Measurements from ENCODE around the gene TICAM1. TPM values are rescaled to one million over a fixed set of nuclear protein-coding genes. Genes with fewer than 3 reads are reported as not detected.
A peak's percentile ranks its signal among the peaks of the same experiment; 100 is the strongest.

Gene TICAM1
- 10 to 100 TPM; 16.0 to 17.9 TPM for total RNA-seq
- polyA plus RNA-seq, result 10 to 100 TPM in 1 of 2 donors, 1 to 10 TPM in 1; 2.2 to 18.1 TPM

DNA sequence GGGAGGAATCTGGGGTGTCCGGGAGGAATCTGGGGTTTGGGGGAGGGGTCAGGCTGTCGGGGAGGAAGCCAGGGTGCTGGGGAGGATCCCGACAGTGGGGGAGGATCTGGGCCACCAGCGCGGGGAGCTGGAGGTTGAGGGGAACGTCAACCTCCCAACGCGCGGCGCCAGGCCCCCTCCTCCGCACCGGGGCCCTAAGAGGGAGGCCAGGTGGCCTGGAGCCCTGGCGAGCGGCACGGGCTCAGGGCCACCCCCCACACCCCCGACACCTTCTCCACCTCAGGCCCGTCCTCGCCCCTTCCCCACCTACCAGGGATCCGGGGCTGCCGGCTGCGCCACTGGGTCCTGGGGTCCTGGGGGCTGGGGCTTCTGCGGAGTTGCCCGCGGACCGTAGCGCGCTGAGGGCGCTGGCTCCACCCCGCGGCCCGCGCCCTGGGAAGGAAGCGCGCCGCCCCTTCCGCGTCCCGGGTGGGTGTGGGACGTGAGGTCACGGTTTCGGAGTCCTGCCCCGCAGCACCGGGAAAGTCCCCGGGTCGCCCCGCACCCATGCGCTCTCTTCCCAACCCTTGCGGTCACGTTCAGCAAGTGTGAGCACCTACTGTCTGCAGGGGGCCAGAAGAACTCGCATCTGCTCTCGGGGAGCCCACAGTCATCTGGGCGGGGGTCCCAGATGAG is at the start of gene TICAM1:
TSS of gene TICAM1 (minus strand) at position 409 of the 675 bp plus-strand sequence. CDS start 13,335 bp downstream, outside the sequence.
- peak; percentile 80 to 88 (median 80) for DNase-seq
- Histone ChIP-seq H3K27me3 (ENCODE audit: insufficient read depth, low read length) (no peaks in the 10 kb centered on the region), H3K9me3 (ENCODE audit: control insufficient read depth in 1 of 2, low read length in 2 of 2) (no peaks in the 10 kb centered on the region), H3K36me3 (ENCODE audit: insufficient read depth, low read length) (no peaks in the 10 kb centered on the region), H3K4me3 (ENCODE audit: low read length in 2 of 2) (peak within 1 kb of the TSS; percentile 43 to 83), H3K27ac (ENCODE audit: low read depth, low read length) (peak within 1 kb of the TSS; percentile 92), H3K4me1 (ENCODE audit: insufficient read depth, low read length) (peaks cover 21% of the 10 kb centered on the region)
- POLR2A ChIA-PET (ENCODE audit: partially characterized antibody), result interaction anchor here (0.9 to 1.5 kb wide), 3 partner anchors 15 to 74 kb away, joined by 3 to 4 read pairs (median 3); no protein-coding TSS in a partner anchor
- peaks cover 0 to 14% of the 10 kb centered on the region in 2 donors for H3K36me3 Mint-ChIP-seq
- intact Hi-C loops (cut with micrococcal nuclease), result loop anchor here (1.0 kb wide), 1 partner anchor 20 kb away; no protein-coding TSS in a partner anchor
- peaks cover 19 to 36% (median 28%) of the 10 kb centered on the region in 4 donors for H3K4me1 Mint-ChIP-seq
- H3K9me3 Mint-ChIP-seq, result no peaks in the 10 kb centered on the region
- H3K27ac Mint-ChIP-seq, result peak within 1 kb of the TSS; percentile 90 to 98 (median 96)
- H3K4me3 Mint-ChIP-seq, result peak within 1 kb of the TSS; percentile 88 to 94 (median 90)
- CTCF ChIA-PET (ENCODE audit: partially characterized antibody), result interaction anchor here (0.9 to 12.7 kb wide), 7 partner anchors 14 to 81 kb away, joined by 3 to 139 read pairs (median 5); no protein-coding TSS in a partner anchor
- no peaks in the 10 kb centered on the region for H3K27me3 Mint-ChIP-seq

- no peak overlapping the region for H3K27ac Mint-ChIP-seq
- ChIA-PET CTCF (ENCODE audit: partially characterized antibody) (interaction anchor here (0.9 to 1.3 kb wide), 2 partner anchors 33 to 70 kb away, joined by 3 to 4 read pairs; no protein-coding TSS in a partner anchor), POLR2A (ENCODE audit: partially characterized antibody) (interaction anchor here (1.2 kb wide), 1 partner anchor 12 kb away, joined by 3 read pairs; the partner anchor contains the start of gene PLIN3)
- no peaks in the 10 kb centered on the region for H3K36me3 Mint-ChIP-seq
- intact Hi-C loops (cut with micrococcal nuclease), result no loop called here
- no peak overlapping the region for H3K4me3 ChIP-seq (ENCODE audit: low read length in 2 of 2)
- H3K27me3 Mint-ChIP-seq, result no peaks in the 10 kb centered on the region
- H3K4me3 Mint-ChIP-seq, result no peak overlapping the region
- H3K36me3 ChIP-seq (ENCODE audit: insufficient read depth, low read length), result no peaks in the 10 kb centered on the region
- H3K27me3 ChIP-seq (ENCODE audit: insufficient read depth, low read length), result no peaks in the 10 kb centered on the region
- H3K9me3 Mint-ChIP-seq, result peaks cover 0 to 2% (median 0%) of the 10 kb centered on the region in 8 donors
- H3K4me1 ChIP-seq (ENCODE audit: insufficient read depth, low read length), result no peaks in the 10 kb centered on the region
- H3K4me1 Mint-ChIP-seq, result peaks cover 0 to 2% (median under 1%) of the 10 kb centered on the region in 4 donors
- no peaks in the 10 kb centered on the region for H3K9me3 ChIP-seq (ENCODE audit: control insufficient read depth in 1 of 2, low read length in 2 of 2)
- DNase-seq, result no peak
- no peak overlapping the region for H3K27ac ChIP-seq (ENCODE audit: low read depth, low read length)
Observed at GRCh38 chr19:4879041-4879440, 47.5 kb upstream of the TICAM1 start.

GRCh38 chr19:4878491-4878968 is 47.0 kb upstream of the TICAM1 start:
- no peak for DNase-seq
- POLR2A ChIA-PET (ENCODE audit: partially characterized antibody), result interaction anchor here (1.2 kb wide), 1 partner anchor 11 kb away, joined by 3 read pairs; the partner anchor contains the start of gene PLIN3
- CTCF ChIA-PET (ENCODE audit: partially characterized antibody), result interaction anchor here (1.3 kb wide), 1 partner anchor 33 kb away, joined by 3 read pairs; no protein-coding TSS in a partner anchor

DNA sequence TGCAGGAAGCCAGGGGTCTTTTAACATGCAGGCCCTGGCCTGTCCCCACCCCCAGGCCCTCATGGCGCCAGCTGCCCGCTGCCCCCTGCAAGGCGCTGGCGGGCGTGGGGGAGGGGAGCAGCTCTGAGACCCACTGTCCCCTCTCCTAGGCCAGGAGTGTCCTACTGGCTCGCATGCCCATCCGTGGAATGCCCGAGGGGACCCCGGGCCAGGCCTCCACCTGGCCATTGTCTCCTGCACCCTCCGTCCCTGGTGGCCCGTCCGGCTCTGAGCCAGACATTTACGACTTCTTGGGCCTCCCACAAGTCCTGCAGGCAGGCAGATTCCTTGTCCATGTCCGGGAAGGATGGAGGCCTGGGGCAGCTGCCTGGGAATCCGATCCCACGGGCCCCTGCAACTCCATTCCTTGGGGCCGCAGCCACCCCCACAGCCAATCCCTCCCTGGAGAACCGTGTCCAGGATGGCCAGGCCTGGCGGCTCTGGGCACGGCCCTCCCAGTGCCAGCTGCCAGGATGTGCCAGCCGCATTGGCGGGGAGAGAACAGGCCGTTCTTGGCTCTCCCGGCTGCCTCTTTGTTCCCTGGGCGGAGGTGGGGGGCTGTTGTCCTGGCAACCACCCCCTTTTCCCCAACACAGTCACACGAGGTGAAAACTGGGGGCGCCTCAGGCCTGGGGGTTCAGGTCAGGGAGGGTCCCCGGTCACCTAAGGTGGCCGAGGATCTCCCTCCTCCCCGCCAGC is 46.4 kb upstream of the TICAM1 start:
- Histone ChIP-seq H3K27me3 (ENCODE audit: insufficient read depth, low read length) (no peaks in the 10 kb centered on the region), H3K9me3 (ENCODE audit: control insufficient read depth in 1 of 2, low read length in 2 of 2) (no peaks in the 10 kb centered on the region), H3K27ac (ENCODE audit: low read depth, low read length) (no peak overlapping the region), H3K36me3 (ENCODE audit: insufficient read depth, low read length) (no peaks in the 10 kb centered on the region), H3K4me1 (ENCODE audit: insufficient read depth, low read length) (no peaks in the 10 kb centered on the region), H3K4me3 (ENCODE audit: low read length in 2 of 2) (no peak overlapping the region)
- no peak overlapping the region for H3K27ac Mint-ChIP-seq
- POLR2A ChIA-PET (ENCODE audit: partially characterized antibody), result interaction anchor here (1.2 kb wide), 1 partner anchor 11 kb away, joined by 3 read pairs; the partner anchor contains the start of gene PLIN3
- no peak overlapping the region for H3K4me3 Mint-ChIP-seq
- H3K9me3 Mint-ChIP-seq, result peaks cover 0 to 3% (median 0%) of the 10 kb centered on the region in 8 donors
- no peaks in the 10 kb centered on the region for H3K36me3 Mint-ChIP-seq
- intact Hi-C loops (cut with micrococcal nuclease), result no loop called here
- DNase-seq, result no peak
- H3K4me1 Mint-ChIP-seq, result peaks cover 0 to 5% (median 0%) of the 10 kb centered on the region in 4 donors
- no peaks in the 10 kb centered on the region for H3K27me3 Mint-ChIP-seq
- CTCF ChIA-PET (ENCODE audit: partially characterized antibody), result no interaction called here

More at GRCh38 chr19:4878491-4878968, 47.0 kb upstream of the TICAM1 start:
- no peak overlapping the region for H3K27ac ChIP-seq (ENCODE audit: low read depth, low read length)
- intact Hi-C loops (cut with micrococcal nuclease), result no loop called here
- Mint-ChIP-seq H3K9me3 (peaks cover 0 to 3% (median 0%) of the 10 kb centered on the region in 8 donors), H3K27ac (no peak overlapping the region), H3K27me3 (no peaks in the 10 kb centered on the region), H3K4me1 (peaks cover 0 to 3% (median under 1%) of the 10 kb centered on the region in 4 donors), H3K4me3 (no peak overlapping the region), H3K36me3 (no peaks in the 10 kb centered on the region)
- no peak overlapping the region for H3K4me3 ChIP-seq (ENCODE audit: low read length in 2 of 2)
- no peaks in the 10 kb centered on the region for H3K4me1 ChIP-seq (ENCODE audit: insufficient read depth, low read length)
- no peaks in the 10 kb centered on the region for H3K27me3 ChIP-seq (ENCODE audit: insufficient read depth, low read length)
- H3K36me3 ChIP-seq (ENCODE audit: insufficient read depth, low read length), result no peaks in the 10 kb centered on the region
- H3K9me3 ChIP-seq (ENCODE audit: control insufficient read depth in 1 of 2, low read length in 2 of 2), result no peaks in the 10 kb centered on the region

DNA sequence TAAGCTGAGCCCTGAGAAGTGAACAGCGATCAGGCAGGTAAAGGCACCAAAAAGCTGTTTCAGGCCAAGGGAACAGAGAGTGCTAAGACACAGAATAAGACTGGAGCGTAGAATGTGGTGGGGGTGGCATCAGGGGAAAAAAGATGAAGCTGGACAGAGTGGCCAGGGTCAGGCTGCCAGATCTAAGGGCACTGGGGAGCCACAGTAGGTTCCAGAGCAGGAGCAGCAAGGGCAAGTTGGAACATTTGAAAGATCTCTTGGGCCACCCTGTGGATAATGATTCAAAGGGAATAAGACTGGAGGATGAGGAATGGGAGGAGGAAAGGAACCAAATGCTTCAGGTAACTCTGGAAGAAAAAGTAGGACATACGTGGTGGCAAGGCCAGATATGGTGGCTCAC is 42.4 kb upstream of the TICAM1 start:
- POLR2A ChIA-PET (ENCODE audit: partially characterized antibody), result interaction anchor here (1.1 to 2.0 kb wide), 3 partner anchors 40 to 159 kb away, joined by 3 to 11 read pairs (median 3); partner anchors contain the start of gene KDM4B
- no peak overlapping the region for H3K27ac ChIP-seq (ENCODE audit: low read depth, low read length)
- no peaks in the 10 kb centered on the region for H3K4me1 ChIP-seq (ENCODE audit: insufficient read depth, low read length)
- H3K27me3 ChIP-seq (ENCODE audit: insufficient read depth, low read length), result no peaks in the 10 kb centered on the region
- no peaks in the 10 kb centered on the region for H3K36me3 ChIP-seq (ENCODE audit: insufficient read depth, low read length)
- CTCF ChIA-PET (ENCODE audit: partially characterized antibody), result interaction anchor here (1.3 to 10.8 kb wide), 6 partner anchors 18 to 157 kb away, joined by 3 to 225 read pairs (median 8); no protein-coding TSS in a partner anchor
- Mint-ChIP-seq H3K9me3 (peaks cover 0 to 3% (median 0%) of the 10 kb centered on the region in 8 donors), H3K4me3 (no peak overlapping the region), H3K27me3 (peaks cover 2 to 4% of the 10 kb centered on the region in 2 donors), H3K36me3 (no peaks in the 10 kb centered on the region), H3K4me1 (peaks cover 3 to 5% (median 4%) of the 10 kb centered on the region in 4 donors), H3K27ac (no peak overlapping the region)
- no peaks in the 10 kb centered on the region for H3K9me3 ChIP-seq (ENCODE audit: control insufficient read depth in 1 of 2, low read length in 2 of 2)
- H3K4me3 ChIP-seq (ENCODE audit: low read length in 2 of 2), result no peak overlapping the region
- DNase-seq, result no peak
- intact Hi-C loops (cut with micrococcal nuclease), result no loop called here

- H3K9me3 ChIP-seq (ENCODE audit: control insufficient read depth in 1 of 2, low read length in 2 of 2), result no peaks in the 10 kb centered on the region
- no peak overlapping the region for H3K4me3 ChIP-seq (ENCODE audit: low read length in 2 of 2)
- H3K27ac ChIP-seq (ENCODE audit: low read depth, low read length), result no peak overlapping the region
- Mint-ChIP-seq H3K4me1 (peaks cover 3 to 17% (median 9%) of the 10 kb centered on the region in 4 donors), H3K9me3 (peaks cover 0 to 3% (median 0%) of the 10 kb centered on the region in 8 donors), H3K4me3 (no peak overlapping the region), H3K27me3 (peaks cover 2 to 4% of the 10 kb centered on the region in 2 donors), H3K27ac (no peak overlapping the region), H3K36me3 (no peaks in the 10 kb centered on the region)
- H3K4me1 ChIP-seq (ENCODE audit: insufficient read depth, low read length), result peaks cover 8% of the 10 kb centered on the region
- intact Hi-C loops (cut with micrococcal nuclease), result loop anchor here (1.0 kb wide), 1 partner anchor 40 kb away; no protein-coding TSS in a partner anchor
- H3K36me3 ChIP-seq (ENCODE audit: insufficient read depth, low read length), result no peaks in the 10 kb centered on the region
- no peaks in the 10 kb centered on the region for H3K27me3 ChIP-seq (ENCODE audit: insufficient read depth, low read length)
- no peak for DNase-seq
- ChIA-PET CTCF (ENCODE audit: partially characterized antibody) (interaction anchor here (1.0 to 10.8 kb wide), 7 partner anchors 20 to 160 kb away, joined by 3 to 225 read pairs (median 7); no protein-coding TSS in a partner anchor), POLR2A (ENCODE audit: partially characterized antibody) (interaction anchor here (2.0 to 2.4 kb wide), 2 partner anchors 40 to 43 kb away, joined by 7 to 11 read pairs; no protein-coding TSS in a partner anchor)
Observed at GRCh38 chr19:4871711-4872110, 40.2 kb upstream of the TICAM1 start.

Data from CD4-positive, alpha-beta memory T cell (primary cell).